Stimulated activated CD4-positive, alpha-beta T cell treated with anti-CD3 and anti-CD28 coated beads, TNF-alpha, amount 100 ng/mL, for 48 hours (primary cell): ENCODE measurements around the gene PRX.
A peak's percentile ranks its signal among the peaks of the same experiment; 100 is the strongest.

ENCODE experiments used
- DNase-seq, 3 donors: peaks; one replicate each; pipeline ENCODE4 v3.0.0-alpha.2; 2020; ENCODE audit warnings: low read depth in 3 of 3

The PRX gene

GRCh38 chr19:40366697-40367561 is 46.2 kb downstream of the PRX start:
- DNase-seq: no peak

GRCh38 chr19:40365613-40366401 is 47.4 kb downstream of the PRX start:
- peak; percentile 33 to 51 (median 36) for DNase-seq

GRCh38 chr19:40365010-40365409 is 48.2 kb downstream of the PRX start:
- DNase-seq: no peak

GRCh38 chr19:40363069-40363468 is 50.1 kb downstream of the PRX start:
- DNase-seq: no peak

- DNase-seq: no peak
These were observed 51.0 kb downstream of the PRX start for GRCh38 chr19:40362160-40362559.

GRCh38 chr19:40360708-40361241 is 52.4 kb downstream of the PRX start:
- DNase-seq: no peak

GRCh38 chr19:40360020-40360707 is 53.0 kb downstream of the PRX start:
- no peak for DNase-seq

GRCh38 chr19:40358773-40359172 is 54.4 kb downstream of the PRX start:
- DNase-seq: no peak

- no peak for DNase-seq
These were observed 55.5 kb downstream of the PRX start for GRCh38 chr19:40357640-40358039.

GRCh38 chr19:40356681-40357595 is 56.2 kb downstream of the PRX start:
- no peak for DNase-seq

- DNase-seq: no peak
These were observed 57.0 kb downstream of the PRX start for GRCh38 chr19:40355975-40356680.

- no peak for DNase-seq
These were observed 64.1 kb downstream of the PRX start for GRCh38 chr19:40348961-40349507.

GRCh38 chr19:40348125-40348913 is 64.9 kb downstream of the PRX start, which contains the start of the genes C19orf47 and PLD3:
Gene C19orf47 (minus strand): TSS chr19:40348397. CDS start chr19:40341857, 6,540 bp downstream.
Gene PLD3 (plus strand): TSS chr19:40348695. CDS start chr19:40366484, 17,789 bp downstream.
- DNase-seq: peak; percentile 98 to 99 (median 99)

GRCh38 chr19:40344422-40344821 is 68.8 kb downstream of the PRX start:
- DNase-seq: no peak
